H1 (cell line): ENCODE data around the gene TAF15. TPM values are rescaled to one million over a fixed set of nuclear protein-coding genes. Genes with fewer than 3 reads are reported as not detected.

Experiments
- CTCF ChIA-PET: fragments of 300-600 bp; sonication (Branson Sonifier 250); formaldehyde crosslinking; loops from one replicate; lab custom pipeline; 2021; ENCODE audit not compliant: partially characterized antibody; lab: Charles Lee
- POLR2A ChIA-PET: fragments of 300-600 bp; sonication (Branson Sonifier 250); formaldehyde crosslinking; loops from one replicate; lab custom pipeline; 2021; ENCODE audit warnings: inconsistent platforms; ENCODE audit not compliant: partially characterized antibody; lab: Charles Lee
- DNase-seq, 2 experiments: peaks; one replicate each; pipeline versions ENCODE4 v3.0.0 to v3.0.0-alpha.2; 2010 to 2022; ENCODE audit warnings: low spot score in 2 of 2, low read depth in 1 of 2, mixed read lengths in 1 of 2
- FAIRE-seq: peaks from 2 replicates; lab custom pipeline; 2011; peaks lifted over from hg19 to GRCh38; lab: Jason Lieb, UNC
- H2AFZ ChIP-seq: 2 replicates; pipeline ENCODE4 v1.8.1; 2012; ENCODE audit warnings: low read length, inconsistent platforms
- H2AK5ac ChIP-seq: 2 replicates; pipeline ENCODE4 v1.6.1; 2013; ENCODE audit warnings: low read depth, low read length
- H2BK120ac ChIP-seq: replicated peaks from 2 replicates; pipeline ENCODE3; 2013; ENCODE audit warnings: low read depth, low read length, inconsistent platforms
- H2BK12ac ChIP-seq: 2 replicates; pipeline ENCODE4 v1.6.1; 2013; ENCODE audit warnings: low read depth, low read length
- H2BK15ac ChIP-seq: 2 replicates; pipeline ENCODE4 v1.6.1; 2013; ENCODE audit warnings: low read length
- H2BK20ac ChIP-seq: 2 replicates; pipeline ENCODE4 v1.6.1; 2013; ENCODE audit warnings: low read length
- H2BK5ac ChIP-seq: 2 replicates; pipeline ENCODE4 v1.6.1; 2013; ENCODE audit warnings: low read depth, low read length
- H3K14ac ChIP-seq: 2 replicates; pipeline ENCODE4 v1.6.1; 2013; ENCODE audit warnings: inconsistent platforms; ENCODE audit not compliant: insufficient read length
- H3K18ac ChIP-seq: 2 replicates; pipeline ENCODE4 v1.6.1; 2013; ENCODE audit warnings: low read length; ENCODE audit errors: extremely low read depth
- H3K23ac ChIP-seq: 2 replicates; pipeline ENCODE4 v1.6.1; 2013; ENCODE audit warnings: inconsistent platforms; ENCODE audit not compliant: insufficient read length
- H3K23me2 ChIP-seq: 2 replicates; pipeline ENCODE4 v1.6.1; 2013; ENCODE audit warnings: low read depth, low read length
- H3K27ac ChIP-seq: 2 replicates; pipeline ENCODE4 v1.6.1; 2011; ENCODE audit warnings: low read depth, low read length, inconsistent platforms
- H3K27me3 ChIP-seq, 4 experiments: replicated peaks in 1 of 4; 1 replicate in 1 of 4; 2 replicates in 3 of 4; pipeline versions ENCODE4 v1.6.1 to v1.8.1; 2011 to 2013; ENCODE audit warnings: low read length in 3 of 4, mild to moderate bottlenecking in 3 of 4, inconsistent platforms in 2 of 4, mixed read lengths in 2 of 4, moderate library complexity in 1 of 4; ENCODE audit not compliant: control insufficient read depth in 3 of 4, insufficient read depth in 3 of 4; ENCODE audit errors: extremely low read depth in 1 of 4
- H3K36me3 ChIP-seq, 4 experiments: 2 replicates each; pipeline versions ENCODE4 v1.6.1 to v1.8.1; 2011 to 2013; ENCODE audit warnings: mild to moderate bottlenecking in 4 of 4, low read length in 3 of 4, moderate library complexity in 2 of 4, control low read depth in 1 of 4, inconsistent platforms in 1 of 4; ENCODE audit not compliant: insufficient read depth in 4 of 4, control insufficient read depth in 2 of 4
- H3K4ac ChIP-seq: replicated peaks from 2 replicates; pipeline ENCODE3; 2013; ENCODE audit warnings: low read length, low read depth, mixed read lengths, inconsistent platforms; ENCODE audit not compliant: insufficient read length
- H3K4me1 ChIP-seq, 4 experiments: replicated peaks in 1 of 4; 1 replicate in 1 of 4; 2 replicates in 3 of 4; pipeline versions ENCODE4 v1.6.1 to v1.8.1; 2011 to 2013; ENCODE audit warnings: low read length in 3 of 4, inconsistent platforms in 2 of 4, mixed read lengths in 1 of 4; ENCODE audit not compliant: insufficient read depth in 4 of 4, control insufficient read depth in 3 of 4
- H3K4me2 ChIP-seq, 2 experiments: 2 replicates each; pipeline versions ENCODE4 v1.6.1 to v1.8.1; 2011 to 2013; ENCODE audit warnings: low read depth in 2 of 2, low read length in 2 of 2, control low read depth in 1 of 2, inconsistent platforms in 1 of 2, mild to moderate bottlenecking in 1 of 2; ENCODE audit not compliant: insufficient read depth in 1 of 2
- H3K4me3 ChIP-seq, 4 experiments: fragments of 200-600, 300-600 bp in 1 of 4; sonication (generic), shearing (Covaris generic), sonication (Bioruptor Twin) in 1 of 4; 2 replicates each; pipeline versions ENCODE4 v1.5.1 to v1.8.1; 2011 to 2016; ENCODE audit warnings: low read length in 4 of 4, low read depth in 3 of 4, control low read depth in 2 of 4, inconsistent platforms in 2 of 4, mild to moderate bottlenecking in 2 of 4, mixed read lengths in 1 of 4, moderate library complexity in 1 of 4; ENCODE audit not compliant: insufficient read depth in 2 of 4; ENCODE audit errors: extremely low read depth in 1 of 4
- H3K56ac ChIP-seq: replicated peaks from 2 replicates; pipeline ENCODE3; 2013; ENCODE audit warnings: low read depth, mild to moderate bottlenecking, mixed read lengths, low read length, inconsistent platforms; ENCODE audit not compliant: insufficient read length
- H3K79me1 ChIP-seq: 2 replicates; pipeline ENCODE4 v1.6.1; 2013; ENCODE audit warnings: low read depth, low read length, control low read depth
- H3K79me2 ChIP-seq, 2 experiments: 2 replicates each; pipeline versions ENCODE4 v1.6.1 to v1.8.1; 2012 to 2013; ENCODE audit warnings: low read length in 2 of 2, mild to moderate bottlenecking in 2 of 2, inconsistent platforms in 1 of 2; ENCODE audit not compliant: insufficient read depth in 2 of 2, control insufficient read depth in 1 of 2
- H3K9ac ChIP-seq, 4 experiments: replicated peaks in 1 of 4; 1 replicate in 1 of 4; 2 replicates in 3 of 4; pipeline versions ENCODE4 v1.6.1 to v1.8.1; 2011 to 2013; ENCODE audit warnings: low read depth in 3 of 4, low read length in 3 of 4, control low read depth in 2 of 4, mild to moderate bottlenecking in 2 of 4, moderate library complexity in 2 of 4, inconsistent platforms in 1 of 4; ENCODE audit errors: extremely low read depth in 1 of 4
- H3K9me3 ChIP-seq, 2 experiments: 2 replicates each; pipeline versions ENCODE4 v1.6.1 to v1.8.1; 2012 to 2013; ENCODE audit warnings: mild to moderate bottlenecking in 2 of 2, moderate library complexity in 2 of 2, control low read depth in 1 of 2, inconsistent platforms in 1 of 2, low read depth in 1 of 2, low read length in 1 of 2, mixed read lengths in 1 of 2; ENCODE audit not compliant: insufficient read depth in 2 of 2
- H4K20me1 ChIP-seq, 2 experiments: replicated peaks in 1 of 2; 2 replicates each; pipeline versions ENCODE3 to v1.8.1; 2011 to 2013; ENCODE audit warnings: inconsistent platforms in 2 of 2, low read length in 2 of 2, mild to moderate bottlenecking in 1 of 2; ENCODE audit not compliant: insufficient read depth in 2 of 2, control insufficient read depth in 1 of 2
- H4K5ac ChIP-seq: 2 replicates; pipeline ENCODE4 v1.6.1; 2013; ENCODE audit warnings: low read length, low read depth, mixed read lengths, inconsistent platforms; ENCODE audit not compliant: insufficient read length
- H4K8ac ChIP-seq: 2 replicates; pipeline ENCODE4 v1.8.0; 2013; ENCODE audit warnings: mild to moderate bottlenecking, moderate library complexity, low read length, inconsistent platforms; ENCODE audit not compliant: insufficient read depth; ENCODE audit errors: extremely low read depth
- H4K91ac ChIP-seq: replicated peaks from 2 replicates; pipeline ENCODE3; 2013; ENCODE audit warnings: low read length, mixed read lengths, inconsistent platforms; ENCODE audit not compliant: insufficient read length
- GABPA ChIP-seq: IDR thresholded peaks from 2 replicates; pipeline ENCODE4 v1.6.1; 2011; ENCODE audit warnings: mild to moderate bottlenecking, low read length, moderate library complexity, borderline replicate concordance; ENCODE audit not compliant: insufficient read depth
- KDM4A ChIP-seq: IDR thresholded peaks from one replicate; pipeline ENCODE4 v1.7.1; 2012; ENCODE audit warnings: low read depth, mild to moderate bottlenecking, moderate library complexity, low read length, inconsistent platforms; ENCODE audit not compliant: severe bottlenecking
- POLR2A ChIP-seq, 2 experiments: IDR thresholded peaks; 1 replicate in 1 of 2; 2 replicates in 1 of 2; pipeline ENCODE4 v1.6.1; 2011; ENCODE audit warnings: low read depth in 2 of 2, low read length in 2 of 2, mild to moderate bottlenecking in 2 of 2; ENCODE audit errors: control extremely low read depth in 1 of 2
- RAD21 ChIP-seq, 2 experiments: IDR thresholded peaks in 1 of 2; conservative IDR thresholded peaks in 1 of 2; 2 replicates each; pipeline ENCODE4 v1.6.1; 2011; ENCODE audit warnings: low read depth in 2 of 2, low read length in 2 of 2, improper control_type of control experiment in 1 of 2, inconsistent platforms in 1 of 2, mild to moderate bottlenecking in 1 of 2, moderate library complexity in 1 of 2
- SIN3A ChIP-seq, 2 experiments: IDR thresholded peaks in 1 of 2; conservative IDR thresholded peaks in 1 of 2; 2 replicates each; pipeline ENCODE4 v1.6.1; 2011 to 2012; ENCODE audit warnings: low read length in 2 of 2, improper control_type of control experiment in 1 of 2, low read depth in 1 of 2, mild to moderate bottlenecking in 1 of 2
- TEAD4 ChIP-seq: IDR thresholded peaks from 2 replicates; pipeline ENCODE4 v1.6.1; 2012; ENCODE audit warnings: low read depth, low read length, inconsistent platforms, mixed read lengths
- WGBS, 2 experiments: shearing (Covaris generic) in 1 of 2; methylation state at CpG; one replicate each; pipeline versions ENCODE4 v1.1.6 to v1.1.7; 2013 to 2015; ENCODE audit warnings: low lambda C conversion rate in 2 of 2, mixed read lengths in 2 of 2, inconsistent platforms in 1 of 2, low coverage in 1 of 2, missing lambda C conversion rate in 1 of 2; ENCODE audit not compliant: insufficient replicate concordance in 2 of 2, insufficient coverage in 1 of 2, insufficient read length in 1 of 2; ENCODE audit errors: extremely low coverage in 1 of 2, missing lambda C conversion rate in 1 of 2; 5-methylcytosine and 5-hydroxymethylcytosine counted together
- polyA plus RNA-seq, 7 experiments: library from polyadenylated mRNA; depleted of rRNA in 3 of 7; stranded (reverse) in 5 of 7; unstranded in 2 of 7; fragments of >200 nt in 5 of 7; fragments of 200-250 nt in 2 of 7; gene quantifications; 1 replicate in 5 of 7; 2 replicates in 1 of 7; 4 replicates in 1 of 7; pipeline versions ENCODE4 v1.2.1 to v1.2.3, GENCODE V29; 2011 to 2013; ENCODE audit warnings: missing spikeins in 2 of 7, mixed read lengths in 2 of 7
- total RNA-seq: library from RNA; stranded (reverse); fragmentation: NEBNext Ultra II Directional; extraction: Animal tissue kit (Norgen Biotek cat#: 25700); gene quantifications from 2 replicates; pipeline ENCODE4 v1.2.1, GENCODE V29; 2021

The TAF15 gene
- total and polyA plus RNA-seq, 2 of the 8 experiments (the other 6 are each of a cell fraction or from before 2014, with no cell fraction given), result 80.1 to 338 TPM

- Histone ChIP-seq H4K8ac (no peak overlapping the region), H2AK5ac (no peak overlapping the region), H3K36me3 (no peaks in the 10 kb centered on the region), H2BK120ac (no peak overlapping the region), H2BK15ac (no peak overlapping the region), H3K27me3 (no peaks in the 10 kb centered on the region), H4K20me1 (no peaks in the 10 kb centered on the region), H2BK20ac (0 out of 2 replicates have a peak overlapping the region, but pooled peaks have one; percentile 32), H3K9ac (no peak overlapping the region), H3K27ac (no peak overlapping the region), H3K23ac (no peak overlapping the region), H3K4ac (no peak overlapping the region), H3K4me1 (peaks cover 5 to 21% (median 6%) of the 10 kb centered on the region in 4 experiments), H2BK5ac (no peak overlapping the region), H3K79me2 (no peaks in the 10 kb centered on the region), H3K9me3 (no peaks in the 10 kb centered on the region; a peak in 1 of 4 replicates), H3K56ac (no peak overlapping the region), H2BK12ac (peak overlapping the region; percentile 39; the same call in 1 of the 2 replicates), H4K5ac (no peak overlapping the region), H4K91ac (no peak overlapping the region), H3K23me2 (no peaks in the 10 kb centered on the region), H3K14ac (no peak overlapping the region), H2AFZ (no peak overlapping the region), H3K79me1 (no peaks in the 10 kb centered on the region), H3K4me2 (no peak overlapping the region), H3K18ac (no peak overlapping the region), H3K4me3 (no peak overlapping the region)
- FAIRE-seq (no peak), DNase-seq (no peak)
- WGBS, 2 experiments, result 79% methylated on average over 5 of the region's 5 CpGs; no CpG with 5 or more reads in 1 of the 2 experiments
- ChIA-PET POLR2A (interaction anchor here (0.8 to 2.9 kb wide), 4 partner anchors 10 to 35 kb away, joined by 3 to 13 read pairs (median 4); partner anchors contain the start of gene TAF15), CTCF (interaction anchor here (1.1 to 17.5 kb wide), 4 partner anchors 8 to 34 kb away, joined by 3 to 247 read pairs (median 6); partner anchors contain the start of gene TAF15)
- TF ChIP-seq RAD21 (IDR thresholded peaks at IDR 0.05 in 1 of 2, conservative IDR thresholded peaks at IDR 0.05 in 1 of 2; ENCODE audit: low read depth in 2 of 2, low read length in 2 of 2) (no peak), TEAD4 (no peak), KDM4A (no peak), SIN3A (conservative IDR thresholded peaks at IDR 0.05 in 1 of 2, IDR thresholded peaks at IDR 0.05 in 1 of 2; ENCODE audit: low read depth in 1 of 2, low read length in 2 of 2) (no peak), GABPA (no peak), POLR2A (IDR thresholded peaks at IDR 0.05; ENCODE audit: control extremely low read depth in 1 of 2, low read depth in 2 of 2, low read length in 2 of 2) (no peak)
These were observed 34.2 kb upstream of the TAF15 start for GRCh38 chr17:35775039-35775438.
